ENCODE measurements around the gene ZNF638. TPM values are rescaled to one million over a fixed set of nuclear protein-coding genes. Genes with fewer than 3 reads are reported as not detected.

ZNF638 gene
- total RNA-seq, 4 donors from 2014 or later = 195 to 326 (median 252) TPM

DNA sequence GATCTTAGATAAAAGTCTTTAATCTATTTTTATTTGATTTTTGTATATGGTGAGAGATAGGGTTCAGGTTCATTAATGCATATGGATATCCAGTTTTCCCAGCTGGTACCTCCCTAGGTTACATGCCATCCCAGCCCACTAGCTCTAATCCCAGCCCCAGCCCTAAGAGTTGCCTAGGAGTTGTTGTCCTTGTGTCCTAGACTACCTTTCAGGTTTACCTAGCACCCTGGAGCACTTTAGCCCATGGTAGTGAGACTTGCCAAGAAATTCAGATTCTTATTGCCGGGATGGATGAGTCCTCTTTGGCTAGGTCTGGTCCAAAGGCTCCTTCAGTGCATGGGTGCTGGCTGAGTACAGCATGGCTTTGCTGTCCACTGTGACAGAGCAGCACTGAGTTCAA, 40.5 kb downstream of the ZNF638 start:
- intact Hi-C loops (cut with DNase I; ENCODE audit: low total_unique reads) = no loop called here
- H3K27ac ChIP-seq = no peak overlapping the region
- no peak for TF ChIP-seq POLR2A (IDR thresholded peaks at IDR 0.05)
- TF ChIP-seq, protein P1, sequence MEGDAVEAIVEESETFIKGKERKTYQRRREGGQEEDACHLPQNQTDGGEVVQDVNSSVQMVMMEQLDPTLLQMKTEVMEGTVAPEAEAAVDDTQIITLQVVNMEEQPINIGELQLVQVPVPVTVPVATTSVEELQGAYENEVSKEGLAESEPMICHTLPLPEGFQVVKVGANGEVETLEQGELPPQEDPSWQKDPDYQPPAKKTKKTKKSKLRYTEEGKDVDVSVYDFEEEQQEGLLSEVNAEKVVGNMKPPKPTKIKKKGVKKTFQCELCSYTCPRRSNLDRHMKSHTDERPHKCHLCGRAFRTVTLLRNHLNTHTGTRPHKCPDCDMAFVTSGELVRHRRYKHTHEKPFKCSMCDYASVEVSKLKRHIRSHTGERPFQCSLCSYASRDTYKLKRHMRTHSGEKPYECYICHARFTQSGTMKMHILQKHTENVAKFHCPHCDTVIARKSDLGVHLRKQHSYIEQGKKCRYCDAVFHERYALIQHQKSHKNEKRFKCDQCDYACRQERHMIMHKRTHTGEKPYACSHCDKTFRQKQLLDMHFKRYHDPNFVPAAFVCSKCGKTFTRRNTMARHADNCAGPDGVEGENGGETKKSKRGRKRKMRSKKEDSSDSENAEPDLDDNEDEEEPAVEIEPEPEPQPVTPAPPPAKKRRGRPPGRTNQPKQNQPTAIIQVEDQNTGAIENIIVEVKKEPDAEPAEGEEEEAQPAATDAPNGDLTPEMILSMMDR (IDR thresholded peaks at IDR 0.05) = no peak

DNA sequence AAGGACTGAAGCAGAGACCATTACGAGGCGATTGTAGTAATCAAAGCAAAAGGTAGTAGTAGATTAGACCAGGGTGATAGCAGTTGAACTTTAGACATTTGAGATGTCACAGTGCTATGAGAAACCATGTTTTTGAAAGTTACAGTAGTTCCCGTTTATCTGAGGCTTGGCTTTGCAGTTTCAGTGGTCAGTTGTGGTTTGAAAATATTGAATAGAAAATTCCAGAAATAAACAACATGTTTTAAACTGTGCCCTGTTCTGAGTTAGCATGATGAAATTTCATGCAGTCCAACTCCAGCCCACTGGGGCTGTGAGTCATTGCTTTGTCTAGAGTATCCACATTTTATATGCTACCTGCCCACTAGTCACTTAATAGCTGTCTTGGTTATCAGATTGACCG, 47.5 kb downstream of the ZNF638 start:
- H3K9me3 ChIP-seq = no peaks in the 10 kb centered on the region
- H3K27ac ChIP-seq = no peak overlapping the region
- H3K27me3 ChIP-seq = no peaks in the 10 kb centered on the region
- intact Hi-C loops (cut with DNase I; ENCODE audit: low total_unique reads) = no loop called here
- H3K4me3 ChIP-seq = no peak overlapping the region
- H3K36me3 ChIP-seq = no peaks in the 10 kb centered on the region
- no peaks in the 10 kb centered on the region for H3K4me1 ChIP-seq
- TF ChIP-seq, protein P1 (IDR thresholded peaks at IDR 0.05) = no peak
- TF ChIP-seq POLR2A (IDR thresholded peaks at IDR 0.05) = no peak
- no peak for DNase-seq

More for the DNA sequence above, 40.5 kb downstream of the ZNF638 start:
- Histone ChIP-seq H3K9me3 (no peaks in the 10 kb centered on the region), H3K4me3 (no peak overlapping the region), H3K4me1 (no peaks in the 10 kb centered on the region), H3K36me3 (no peaks in the 10 kb centered on the region), H3K27me3 (no peaks in the 10 kb centered on the region)
- DNase-seq = no peak

DNA sequence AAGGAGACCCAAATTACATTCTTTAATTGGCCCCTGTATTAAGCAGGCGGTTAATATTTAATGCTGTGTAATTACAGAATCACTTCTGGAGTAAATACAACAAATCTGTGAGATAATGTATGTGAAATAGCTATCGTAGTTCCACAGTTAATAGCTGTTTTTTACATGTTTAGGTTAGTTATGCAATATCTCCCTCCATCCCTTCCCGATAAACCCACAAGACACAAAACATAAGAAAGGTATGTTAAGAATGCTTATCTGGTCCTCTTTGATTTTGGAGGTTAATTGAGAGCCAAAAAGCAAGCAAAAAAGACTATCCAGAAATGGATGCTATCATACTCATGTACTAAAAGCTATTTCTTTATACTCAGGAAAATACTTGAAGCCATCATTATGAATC, 49.1 kb downstream of the ZNF638 start:
- no peak for DNase-seq
- TF ChIP-seq, protein P1 (IDR thresholded peaks at IDR 0.05) = no peak
- TF ChIP-seq POLR2A (IDR thresholded peaks at IDR 0.05) = no peak
- Histone ChIP-seq H3K27me3 (no peaks in the 10 kb centered on the region), H3K9me3 (no peaks in the 10 kb centered on the region), H3K27ac (no peak overlapping the region), H3K4me1 (no peaks in the 10 kb centered on the region), H3K4me3 (no peak overlapping the region), H3K36me3 (no peaks in the 10 kb centered on the region)
- intact Hi-C loops (cut with DNase I; ENCODE audit: low total_unique reads) = no loop called here

DNA sequence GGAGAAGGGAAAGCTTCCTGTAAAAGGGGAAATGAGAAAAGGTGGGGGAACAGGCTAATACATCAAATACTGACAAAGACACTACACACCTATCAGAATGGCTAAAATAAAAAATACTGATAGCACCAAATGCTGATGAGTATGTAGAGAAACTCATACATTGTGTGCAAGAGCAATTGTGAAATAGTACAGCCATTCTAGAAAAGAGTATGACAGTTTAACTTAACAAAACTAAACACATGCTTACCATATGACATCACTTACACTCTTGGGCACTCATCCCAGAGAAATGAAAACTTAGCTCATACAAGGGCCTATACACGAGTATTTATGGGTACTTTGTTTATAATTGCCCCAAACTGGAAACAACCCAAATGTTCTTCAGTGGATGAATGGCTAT, 53.4 kb downstream of the ZNF638 start:
- DNase-seq = no peak
- Histone ChIP-seq H3K36me3 (no peaks in the 10 kb centered on the region), H3K9me3 (no peaks in the 10 kb centered on the region), H3K4me1 (no peaks in the 10 kb centered on the region), H3K27ac (no peak overlapping the region), H3K27me3 (no peaks in the 10 kb centered on the region), H3K4me3 (no peak overlapping the region)
- intact Hi-C loops (cut with DNase I; ENCODE audit: low total_unique reads) = no loop called here
- no peak for TF ChIP-seq POLR2A (IDR thresholded peaks at IDR 0.05)
- TF ChIP-seq, protein P1 (IDR thresholded peaks at IDR 0.05) = no peak

DNA sequence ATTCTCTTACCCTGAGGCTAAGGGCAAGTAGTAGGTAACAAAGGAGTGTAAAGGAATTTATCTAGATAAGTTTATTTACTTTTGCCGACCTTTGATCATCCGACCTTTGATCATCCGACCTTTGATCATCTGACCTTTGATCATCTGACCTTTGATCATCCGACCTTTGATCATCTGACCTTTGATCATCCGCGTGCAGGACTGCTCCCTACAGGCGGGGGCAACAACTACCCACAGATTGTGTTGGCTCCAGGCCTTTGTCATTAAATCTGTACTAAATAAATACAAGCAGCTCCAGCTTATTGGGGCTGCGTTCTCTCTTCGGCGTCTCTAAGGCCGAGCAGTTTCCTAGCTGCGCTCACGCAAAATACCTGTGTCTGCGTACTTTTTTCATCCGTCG, 56.6 kb downstream of the ZNF638 start:
- intact Hi-C loops (cut with DNase I; ENCODE audit: low total_unique reads) = no loop called here
- no peak for DNase-seq
- Histone ChIP-seq H3K4me3 (no peak overlapping the region), H3K36me3 (no peaks in the 10 kb centered on the region), H3K4me1 (no peaks in the 10 kb centered on the region), H3K27me3 (no peaks in the 10 kb centered on the region), H3K27ac (no peak overlapping the region), H3K9me3 (no peaks in the 10 kb centered on the region)
- no peak for TF ChIP-seq POLR2A (IDR thresholded peaks at IDR 0.05)
- TF ChIP-seq, protein P1 (IDR thresholded peaks at IDR 0.05) = no peak
